Activated gamma-delta T cell treated with anti-CD3 and anti-CD28 coated beads, Interleukin-2, amount 50 U/mL, for 16 hours (primary cell): ENCODE measurements around the gene TGDS.
"Not testable (repeated sequence)": the region's sequence is repeated elsewhere in the genome, so short reads cannot be mapped to it uniquely, and the experiment has no call there.

Experiments used
- DNase-seq: peaks from one replicate; pipeline ENCODE4 v3.0.0-alpha.2; 2020; ENCODE audit warnings: low read depth

TGDS gene

DNA sequence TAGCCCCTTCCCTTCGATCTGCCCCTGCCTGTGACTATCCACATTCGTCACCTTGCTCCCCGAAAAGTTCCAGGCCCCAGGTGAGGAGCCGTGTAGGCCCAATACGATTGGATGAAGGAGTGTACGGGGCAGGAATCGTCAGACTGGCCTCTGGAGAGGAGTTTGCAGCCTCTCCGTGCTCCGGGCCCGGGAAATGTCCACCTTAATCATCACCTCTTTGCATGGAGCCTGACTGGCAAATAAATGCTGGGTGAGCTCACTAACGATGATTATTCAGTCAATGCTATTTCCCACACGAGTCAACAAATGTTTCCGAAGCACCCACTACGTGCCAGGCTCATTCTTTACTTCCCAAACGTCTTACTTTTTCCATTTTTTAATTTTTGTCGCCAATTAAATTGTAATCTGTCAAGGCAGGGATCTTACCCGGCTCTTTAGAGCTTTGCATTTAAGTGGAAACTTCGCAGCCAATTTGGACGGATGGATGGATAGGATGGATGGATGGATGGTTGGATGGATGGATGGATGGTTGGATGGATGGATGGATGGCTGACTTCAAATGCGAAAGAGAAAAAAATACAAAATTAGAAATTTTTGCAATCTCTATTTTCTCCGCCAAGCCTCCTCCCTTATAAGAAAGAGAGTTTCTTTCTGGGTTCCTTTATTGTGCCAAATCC, 45.8 kb downstream of the TGDS start:
- DNase-seq = no peak

DNA sequence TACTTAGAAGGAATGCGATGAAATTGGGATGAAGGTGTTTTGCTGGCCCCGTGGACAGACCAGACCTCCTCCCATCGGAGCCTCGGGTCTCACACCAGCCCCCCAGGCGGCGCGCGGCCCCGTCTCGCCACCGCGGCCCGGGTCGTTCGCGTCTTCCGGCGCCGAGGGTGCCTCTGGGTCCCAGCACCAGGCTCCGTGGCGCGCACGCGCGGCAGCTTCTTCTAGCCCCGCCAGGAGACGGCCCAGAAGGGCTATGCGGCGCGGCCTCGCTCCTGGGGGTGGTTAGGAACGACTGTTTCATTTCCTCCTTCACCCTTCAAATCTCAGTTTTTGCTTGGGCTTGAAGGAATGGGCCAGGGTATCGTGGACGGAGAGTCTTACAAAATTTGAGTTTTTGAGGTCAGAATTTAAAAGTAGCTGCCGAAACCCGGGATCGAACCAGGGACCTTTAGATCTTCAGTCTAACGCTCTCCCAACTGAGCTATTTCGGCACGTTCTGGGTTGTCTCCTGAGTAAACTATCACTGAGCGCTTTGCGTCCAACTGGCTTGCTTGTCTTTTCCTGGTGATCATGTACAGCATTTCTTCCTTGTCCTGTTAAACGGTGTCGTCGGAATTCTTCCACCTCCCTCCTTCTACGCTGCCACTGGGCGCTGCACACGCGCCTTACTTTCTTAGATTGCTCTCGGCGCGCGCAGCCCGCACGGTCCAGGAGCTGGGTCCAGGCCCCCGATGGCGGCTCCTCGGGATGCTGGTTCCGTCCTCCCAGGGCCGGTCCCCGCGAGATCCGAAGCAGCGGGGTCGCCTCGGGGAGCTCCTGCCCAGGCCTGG, 46.5 kb downstream of the TGDS start:
- peak; percentile 84 for DNase-seq

DNA sequence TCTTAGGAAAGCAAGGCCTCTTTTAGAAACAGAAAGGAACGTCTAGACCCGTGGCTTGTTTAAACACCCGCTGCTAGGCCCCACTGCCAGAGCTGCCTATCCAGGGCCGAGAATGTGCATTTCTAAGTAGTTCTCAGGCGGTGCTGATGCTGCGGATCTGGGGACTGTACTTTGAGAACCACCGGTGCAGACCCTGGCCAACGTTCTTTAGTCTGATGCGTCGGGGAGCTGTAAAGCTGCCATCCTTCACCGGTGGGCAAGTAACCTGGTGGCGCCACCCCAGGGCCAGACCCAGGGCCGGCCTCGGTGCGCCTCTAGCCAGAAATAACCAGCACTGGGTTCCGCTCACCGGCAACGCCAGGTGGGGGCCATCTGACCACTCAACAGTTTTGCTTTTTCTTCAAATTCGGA, 47.1 kb downstream of the TGDS start:
- DNase-seq = peak; percentile 30

DNA sequence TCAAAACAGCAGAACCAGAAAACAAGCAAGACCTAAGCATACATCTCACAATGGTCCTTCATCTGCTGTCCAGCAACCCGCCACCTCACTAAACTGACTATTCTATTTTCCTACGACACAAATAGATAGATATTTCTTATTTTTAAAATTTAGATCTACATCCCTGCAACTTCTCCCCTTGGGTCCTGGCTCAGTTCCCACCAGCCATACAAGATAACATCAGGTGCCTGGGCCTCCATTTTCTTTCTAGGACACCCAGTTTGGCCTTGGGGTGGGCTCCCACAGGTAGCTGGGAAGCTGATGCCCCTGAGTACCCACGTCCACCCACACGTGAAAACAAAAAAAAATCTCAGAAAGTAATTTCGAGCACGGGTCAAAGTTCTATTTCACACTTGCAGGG, 47.6 kb downstream of the TGDS start:
- DNase-seq = no peak

DNA sequence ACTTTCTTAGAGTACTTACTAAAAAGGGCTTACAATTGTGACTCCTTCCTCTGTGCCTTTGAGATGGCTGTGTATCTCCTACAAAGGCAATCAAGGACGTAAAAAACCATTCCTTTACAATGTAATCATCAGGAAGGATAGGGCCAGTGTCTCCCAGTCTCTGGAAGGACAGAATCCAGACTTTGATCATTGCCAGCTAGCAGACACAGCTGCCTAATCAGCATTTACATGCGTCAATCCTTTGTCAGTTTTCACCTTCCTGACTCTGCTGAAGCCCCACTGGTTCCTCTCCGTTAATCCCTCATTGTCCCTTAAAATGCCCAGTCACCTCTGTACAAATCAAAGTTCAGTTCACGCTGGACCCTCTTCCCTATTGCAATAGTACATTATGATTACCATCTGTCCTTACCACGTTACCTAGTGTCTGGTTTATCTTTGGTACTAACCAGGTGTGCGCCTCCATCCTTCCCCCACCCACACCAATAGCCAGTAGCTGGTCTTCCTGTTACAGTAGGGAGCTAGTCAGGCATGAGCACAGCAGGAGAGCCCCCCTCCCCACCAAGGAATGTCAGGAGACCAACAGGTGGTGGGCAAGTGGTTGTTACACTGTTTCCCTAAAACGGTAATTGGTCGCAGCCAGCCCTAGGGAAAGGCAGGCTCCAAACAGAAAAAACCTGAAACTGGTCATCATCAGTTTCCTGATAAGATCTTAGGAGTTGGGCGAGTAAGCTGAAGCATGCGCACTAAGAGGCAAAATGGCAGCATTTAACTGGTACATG, 49.7 kb downstream of the TGDS start:
- DNase-seq = no peak

DNA sequence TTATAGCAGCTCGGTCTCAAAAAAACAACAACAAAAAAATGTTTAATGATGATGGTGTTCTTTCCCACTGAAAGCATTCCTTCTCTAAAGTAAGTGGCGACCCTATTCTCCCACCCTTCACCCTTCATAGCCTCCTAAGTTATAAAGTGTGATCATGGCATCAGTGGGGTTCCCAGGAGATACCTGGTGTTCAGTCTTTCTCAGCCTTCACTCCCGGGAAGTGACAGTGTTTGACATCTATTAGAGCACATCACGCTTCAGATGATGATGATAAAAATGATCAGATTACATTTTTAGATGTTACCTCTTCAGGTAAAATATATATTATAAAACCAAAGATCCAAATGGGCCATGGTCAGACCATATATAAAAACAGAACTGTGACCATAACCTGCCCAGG, 51.0 kb downstream of the TGDS start:
- no peak for DNase-seq

DNA sequence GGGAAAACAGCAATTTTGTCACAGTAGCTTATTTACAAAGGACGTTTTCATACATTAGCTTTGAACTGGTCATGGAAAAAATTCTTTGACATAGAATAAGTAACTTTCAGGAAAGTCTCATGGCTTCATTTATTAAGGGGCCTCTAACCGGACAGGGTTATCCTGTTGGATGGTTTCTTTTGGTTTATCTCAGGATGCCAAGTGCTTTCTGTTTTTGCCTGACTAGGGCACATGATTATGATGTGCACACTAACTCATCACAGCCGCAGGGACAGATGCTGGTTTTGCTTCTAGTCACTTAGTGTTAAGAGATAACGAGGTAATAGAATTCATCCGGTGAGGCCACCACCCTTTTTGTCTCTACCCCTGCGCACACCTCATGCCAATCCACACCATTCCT, 53.0 kb downstream of the TGDS start:
- no peak for DNase-seq

DNA sequence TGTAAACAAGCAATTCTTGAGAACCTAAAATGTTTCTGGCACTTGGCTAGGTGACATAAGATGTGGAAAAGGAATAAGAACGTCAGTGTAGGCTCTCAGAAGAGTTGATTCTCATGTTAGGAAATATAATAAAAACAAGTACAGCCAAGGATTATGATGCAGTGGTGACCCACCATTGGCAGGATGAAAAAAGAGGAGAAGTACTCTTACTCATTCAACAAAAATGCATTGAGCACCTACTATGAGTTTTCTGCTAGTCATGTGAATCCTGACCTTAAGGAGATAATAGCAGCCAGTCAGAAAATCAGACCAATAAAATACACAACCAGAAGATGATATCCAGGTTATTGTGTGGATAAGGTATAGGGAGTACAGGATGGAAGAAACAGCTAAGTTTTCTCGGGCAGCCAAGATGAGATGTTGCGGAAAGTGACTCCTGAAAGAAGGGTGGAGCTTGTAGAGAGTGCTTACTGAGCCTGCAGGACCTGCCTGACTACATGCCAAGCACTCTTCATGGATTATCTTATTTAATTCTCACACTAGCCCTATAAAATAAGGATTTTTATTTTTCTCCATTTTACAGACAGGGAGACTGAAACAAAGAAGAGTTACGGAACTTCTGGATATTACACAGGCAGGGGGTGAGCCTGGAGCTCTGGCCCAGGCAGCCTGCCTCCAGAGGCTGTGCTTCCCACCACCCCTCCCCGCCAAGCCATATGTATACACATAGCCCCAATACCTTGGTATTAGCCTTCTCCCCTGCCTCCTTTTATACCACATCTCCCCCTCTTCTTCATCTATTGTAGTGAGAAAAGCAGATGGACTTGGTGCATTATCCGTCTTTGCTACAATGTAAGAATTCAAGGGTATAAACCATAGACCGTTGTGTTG, 58.0 kb downstream of the TGDS start:
- no peak for DNase-seq

DNA sequence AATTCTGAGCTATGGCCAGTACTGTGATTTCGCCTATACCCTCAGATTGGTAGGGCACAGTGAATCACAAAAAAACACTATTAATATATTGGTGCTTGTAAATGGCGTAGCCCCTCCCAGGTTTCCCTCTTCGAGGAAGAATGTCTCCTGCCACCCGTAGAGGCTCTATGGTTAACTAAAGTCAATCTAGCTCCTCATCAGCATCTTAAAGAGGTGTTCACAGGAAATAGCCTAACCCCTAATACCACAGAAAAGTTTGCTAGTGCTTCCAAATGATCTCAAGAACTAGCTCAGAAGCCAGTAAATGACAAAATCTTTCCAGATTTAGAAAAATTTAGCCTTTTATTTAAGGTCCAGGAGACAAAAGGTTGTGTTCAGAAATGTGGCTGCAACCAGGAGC, 60.2 kb downstream of the TGDS start:
- no peak for DNase-seq

DNA sequence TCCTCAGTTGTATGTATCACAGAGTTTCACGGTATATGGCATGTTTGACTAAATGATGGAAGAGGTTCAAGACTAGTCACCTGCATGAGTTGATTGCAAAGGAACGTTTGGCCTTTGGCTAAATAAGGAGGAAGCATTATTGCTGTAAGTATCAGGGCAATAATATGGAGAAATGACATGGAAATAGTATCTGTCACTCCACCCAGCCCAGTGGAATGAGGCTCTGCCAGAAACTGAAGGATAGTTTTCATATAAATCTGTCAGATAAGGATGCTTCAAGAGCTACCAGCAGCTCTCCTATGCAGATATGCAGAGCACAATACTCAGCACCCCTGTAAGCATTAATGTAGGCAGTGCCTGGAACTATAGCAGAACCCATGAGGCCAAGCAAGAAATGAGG, 60.7 kb downstream of the TGDS start:
- no peak for DNase-seq

DNA sequence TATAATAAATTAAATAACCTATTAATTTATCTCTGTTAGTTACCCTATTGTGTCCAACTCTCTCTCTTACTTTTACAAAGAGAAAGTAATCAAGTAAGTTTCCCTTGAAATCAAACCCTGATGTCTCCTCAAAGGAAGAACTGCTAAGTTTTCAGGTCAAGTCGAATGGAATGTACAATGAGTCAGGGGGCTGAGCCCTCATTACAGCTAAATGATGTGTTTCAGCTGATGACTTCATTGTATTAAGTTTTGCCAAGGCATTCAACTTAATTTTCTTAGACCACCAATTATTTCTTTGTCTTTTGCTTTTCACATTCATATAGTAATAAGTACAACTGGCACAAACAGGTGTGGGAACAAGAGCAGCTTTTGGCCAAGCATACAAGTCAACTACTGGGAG, 61.8 kb downstream of the TGDS start:
- DNase-seq = no peak

DNA sequence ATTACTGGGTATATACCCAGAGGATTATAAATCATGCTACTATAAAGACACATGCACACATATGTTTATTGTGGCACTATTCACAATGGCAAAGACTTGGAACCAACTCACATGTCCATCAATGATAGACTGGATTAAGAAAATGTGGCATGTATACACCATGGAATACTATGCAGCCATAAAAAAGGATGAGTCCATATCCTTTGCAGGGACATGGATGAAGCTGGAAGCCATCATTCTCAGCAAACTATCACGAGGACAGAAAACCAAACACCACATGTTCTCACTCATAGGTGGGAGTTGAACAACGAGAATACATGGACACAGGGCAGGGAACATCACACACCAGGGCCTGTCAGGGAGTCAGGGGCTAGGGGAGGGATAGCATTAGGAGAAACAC, 63.7 kb downstream of the TGDS start:
- DNase-seq = not testable (repeated sequence)

DNA sequence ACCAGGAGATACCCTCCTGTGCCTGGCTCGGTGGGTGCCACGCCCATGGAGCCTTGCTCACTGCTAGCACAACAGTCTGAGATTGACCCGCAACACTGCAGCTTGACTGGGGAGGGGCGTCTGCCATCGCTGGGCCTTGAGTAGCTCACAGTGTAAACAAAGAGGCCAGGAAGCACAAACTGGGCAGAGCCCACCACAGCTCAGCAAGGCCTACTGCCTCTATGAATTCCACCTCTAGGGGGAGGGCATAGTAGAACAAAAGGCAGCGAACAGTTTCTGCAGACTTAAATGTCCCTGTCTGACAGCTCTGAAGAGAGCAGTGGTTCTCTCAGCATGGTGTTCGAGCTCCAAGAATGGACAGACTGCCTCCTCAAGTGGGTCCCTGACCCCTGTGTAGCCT, 69.0 kb downstream of the TGDS start:
- DNase-seq = not testable (repeated sequence)

DNA sequence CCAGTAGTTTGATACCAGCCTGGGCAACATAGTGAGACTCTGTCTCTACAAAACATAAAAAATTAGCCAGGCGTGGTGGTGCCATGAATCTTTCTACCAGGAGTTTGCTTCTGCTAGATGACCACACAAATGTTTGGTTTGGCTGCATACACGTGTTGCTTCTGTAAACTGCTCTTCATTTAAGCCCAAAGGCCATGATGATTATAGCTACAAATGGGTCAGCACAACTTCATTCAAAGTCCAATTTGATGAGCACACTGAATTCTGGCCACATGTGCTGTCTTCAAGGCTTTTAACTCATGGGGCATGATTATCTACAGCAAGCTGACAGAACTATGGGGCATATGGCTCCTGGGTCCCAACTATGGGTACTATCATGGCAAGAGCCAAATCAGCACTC, 70.2 kb downstream of the TGDS start:
- DNase-seq = no peak

DNA sequence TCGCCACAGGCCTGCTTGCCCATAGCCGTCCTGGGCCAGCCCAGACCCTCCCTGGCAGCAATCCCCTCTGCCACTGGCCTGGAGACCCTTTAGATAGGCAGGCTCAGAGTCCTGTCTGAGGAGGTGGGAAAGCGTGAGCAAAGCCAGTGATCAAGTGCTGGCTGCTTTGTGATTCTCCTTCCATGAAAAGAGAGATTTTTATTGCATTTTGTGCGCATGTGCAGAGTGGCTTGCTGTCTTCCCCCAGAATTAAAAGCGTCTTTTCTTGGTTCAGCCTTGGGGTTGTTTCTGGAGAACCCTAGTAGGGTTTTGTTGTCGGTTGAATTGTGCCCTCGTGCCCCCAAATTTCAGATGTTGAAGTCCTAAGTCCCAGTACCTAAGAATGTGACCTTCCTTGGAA, 71.5 kb downstream of the TGDS start:
- no peak for DNase-seq
